HG03139 (cell line): Measurements from ENCODE around the gene CLSTN3.

Experiments
- ATAC-seq: cut with Tn5 transposase; IDR thresholded peaks from one replicate; pipeline ENCODE4 v1.9.1; 2021; ENCODE audit not compliant: unreplicated experiment

The CLSTN3 gene

GRCh38 chr12:7188562-7189397, 58.6 kb downstream of the CLSTN3 start:
- peak; percentile 21 for ATAC-seq

GRCh38 chr12:7189398-7190267, 59.5 kb downstream of the CLSTN3 start, which contains the start of gene PEX5:
TSS of gene PEX5 (plus strand) at chr12:7189686. CDS start at chr12:7190378, 692 bp downstream.
- ATAC-seq = peak; percentile 91

- peak; percentile 10 for ATAC-seq
Measured at GRCh38 chr12:7190268-7191055, 60.3 kb downstream of the CLSTN3 start.

GRCh38 chr12:7193674-7194073, 63.5 kb downstream of the CLSTN3 start:
- ATAC-seq = no peak

GRCh38 chr12:7197841-7198240, 67.7 kb downstream of the CLSTN3 start:
- ATAC-seq = no peak

GRCh38 chr12:7203109-7203508, 72.9 kb downstream of the CLSTN3 start:
- no peak for ATAC-seq

- ATAC-seq = no peak
Measured at GRCh38 chr12:7205091-7205490, 74.9 kb downstream of the CLSTN3 start.

- no peak for ATAC-seq
Measured at GRCh38 chr12:7206691-7207090, 76.5 kb downstream of the CLSTN3 start.

- no peak for ATAC-seq
Measured at GRCh38 chr12:7207866-7208625, 77.9 kb downstream of the CLSTN3 start.
